Activated CD4-positive, alpha-beta T cell treated with anti-CD3 and anti-CD28 coated beads, Interleukin-2, amount 10 ng/mL, durations not matched to agents 24 days and 14 days (primary cell): ENCODE results near the gene SCAPER. TPM values are rescaled to one million over a fixed set of nuclear protein-coding genes. Genes with fewer than 3 reads are reported as not detected.
"Not testable (repeated sequence)": the region's sequence is repeated elsewhere in the genome, so short reads cannot be mapped to it uniquely, and the experiment has no call there.

Experiments
- DNase-seq: peaks from one replicate; pipeline ENCODE4 v3.0.0; 2022
- H3K27ac Mint-ChIP-seq: one replicate; pipeline ENCODE4 v1.8.0; 2022; ENCODE audit warnings: mild to moderate bottlenecking, mixed read lengths
- H3K27me3 Mint-ChIP-seq: one replicate; pipeline ENCODE4 v1.8.0; 2022; ENCODE audit warnings: mixed read lengths
- H3K36me3 Mint-ChIP-seq: one replicate; pipeline ENCODE4 v1.8.0; 2022; ENCODE audit warnings: low read depth, mild to moderate bottlenecking, mixed read lengths
- H3K4me1 Mint-ChIP-seq: one replicate; pipeline ENCODE4 v1.8.0; 2021; ENCODE audit warnings: mixed read lengths
- H3K4me3 Mint-ChIP-seq: one replicate; pipeline ENCODE4 v1.8.0; 2022; ENCODE audit warnings: mild to moderate bottlenecking, moderate library complexity, mixed read lengths
- H3K9me3 Mint-ChIP-seq: one replicate; pipeline ENCODE4 v1.8.0; 2021; ENCODE audit warnings: mixed read lengths
- intact Hi-C: fragments of 100-400 bp; cut with micrococcal nuclease; formaldehyde crosslinking; loops from one replicate; pipeline ENCODE4 v1.15.1; 2023
- total RNA-seq: library from RNA; stranded (reverse); gene quantifications from 2 replicates; pipeline ENCODE4 v1.2.3, GENCODE V29; 2022

Gene SCAPER
- total RNA-seq, 1 donor from 2014 or later, result 31.0 TPM

GRCh38 chr15:76773234-76773633 lies 131.9 kb downstream of the SCAPER start:
- H3K36me3 Mint-ChIP-seq, result peaks cover 26% of the 10 kb centered on the region
- DNase-seq, result no peak
- intact Hi-C loops, result no loop called here
- H3K4me3 Mint-ChIP-seq, result no peak overlapping the region
- H3K27me3 Mint-ChIP-seq, result no peaks in the 10 kb centered on the region
- H3K27ac Mint-ChIP-seq, result no peak overlapping the region
- H3K4me1 Mint-ChIP-seq, result peaks cover 1% of the 10 kb centered on the region
- peaks cover 19% of the 10 kb centered on the region for H3K9me3 Mint-ChIP-seq

DNA sequence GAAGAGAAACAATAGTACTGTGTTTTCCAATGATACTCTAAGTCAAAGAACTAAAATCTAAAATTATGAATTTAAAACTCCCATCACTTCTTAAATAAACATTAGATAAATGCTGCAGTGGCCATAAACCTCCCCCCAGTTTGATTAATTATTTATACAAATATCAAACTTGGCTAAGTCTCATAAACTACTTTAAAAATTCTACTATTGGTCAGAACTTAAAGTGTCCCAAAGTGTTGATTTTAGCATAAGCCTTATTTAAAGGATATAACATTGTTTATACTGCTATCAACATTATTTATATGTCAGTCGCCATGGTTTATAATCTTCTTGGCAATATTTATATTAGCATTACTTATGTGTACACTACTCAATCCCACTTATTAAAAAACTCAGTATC lies 132.4 kb downstream of the SCAPER start:
- DNase-seq, result no peak
- intact Hi-C loops, result no loop called here
- no peak overlapping the region for H3K4me3 Mint-ChIP-seq
- H3K36me3 Mint-ChIP-seq, result peaks cover 27% of the 10 kb centered on the region
- peaks cover 19% of the 10 kb centered on the region for H3K9me3 Mint-ChIP-seq
- H3K4me1 Mint-ChIP-seq, result peaks cover 1% of the 10 kb centered on the region
- H3K27me3 Mint-ChIP-seq, result no peaks in the 10 kb centered on the region
- H3K27ac Mint-ChIP-seq, result no peak overlapping the region

- Mint-ChIP-seq H3K4me1 (no peaks in the 10 kb centered on the region), H3K4me3 (no peak overlapping the region), H3K9me3 (peaks cover 22% of the 10 kb centered on the region), H3K36me3 (peaks cover 50% of the 10 kb centered on the region), H3K27me3 (no peaks in the 10 kb centered on the region), H3K27ac (no peak overlapping the region)
- intact Hi-C loops, result no loop called here
- DNase-seq, result no peak
Observed at GRCh38 chr15:76764004-76764403, 141.1 kb downstream of the SCAPER start.

DNA sequence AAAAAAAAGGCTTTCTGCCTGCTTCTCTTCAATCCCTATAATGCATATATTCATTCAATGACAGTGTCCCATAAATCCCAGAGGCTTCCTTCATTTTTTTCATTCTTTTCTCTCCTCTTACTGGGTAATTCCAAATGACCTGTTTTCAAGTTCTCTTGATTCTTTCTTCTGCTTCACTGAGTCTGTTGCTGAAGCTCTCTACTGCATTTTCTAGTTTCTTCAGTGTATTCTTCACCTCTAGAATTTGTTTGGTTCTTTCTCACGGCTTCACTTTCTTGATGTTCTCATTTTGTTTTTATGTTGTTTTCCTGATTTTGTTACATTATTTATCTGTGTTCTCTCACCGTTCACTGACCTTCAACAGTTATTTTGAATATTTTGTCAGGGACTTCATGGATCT lies 141.6 kb downstream of the SCAPER start:
- Mint-ChIP-seq H3K36me3 (peaks cover 50% of the 10 kb centered on the region), H3K4me3 (no peak overlapping the region), H3K4me1 (no peaks in the 10 kb centered on the region), H3K27me3 (no peaks in the 10 kb centered on the region), H3K9me3 (peaks cover 22% of the 10 kb centered on the region), H3K27ac (no peak overlapping the region)
- DNase-seq, result no peak
- intact Hi-C loops, result no loop called here

GRCh38 chr15:76756381-76756780 lies 148.8 kb downstream of the SCAPER start:
- H3K4me3 Mint-ChIP-seq, result no peak overlapping the region
- no peaks in the 10 kb centered on the region for H3K4me1 Mint-ChIP-seq
- H3K9me3 Mint-ChIP-seq, result peaks cover 3% of the 10 kb centered on the region
- H3K36me3 Mint-ChIP-seq, result peaks cover 11% of the 10 kb centered on the region
- no peaks in the 10 kb centered on the region for H3K27me3 Mint-ChIP-seq
- intact Hi-C loops, result no loop called here
- DNase-seq, result no peak
- H3K27ac Mint-ChIP-seq, result no peak overlapping the region

- Mint-ChIP-seq H3K4me3 (no peak overlapping the region), H3K36me3 (peaks cover 14% of the 10 kb centered on the region), H3K27me3 (no peaks in the 10 kb centered on the region), H3K9me3 (peaks cover 4% of the 10 kb centered on the region), H3K4me1 (no peaks in the 10 kb centered on the region), H3K27ac (no peak overlapping the region)
- DNase-seq, result no peak
- intact Hi-C loops, result no loop called here
Observed at GRCh38 chr15:76753771-76754170, 151.4 kb downstream of the SCAPER start.

GRCh38 chr15:76753131-76753530 lies 152.0 kb downstream of the SCAPER start:
- H3K36me3 Mint-ChIP-seq, result peaks cover 14% of the 10 kb centered on the region
- intact Hi-C loops, result no loop called here
- peaks cover 4% of the 10 kb centered on the region for H3K9me3 Mint-ChIP-seq

GRCh38 chr15:76752549-76752948 lies 152.6 kb downstream of the SCAPER start:
- no peak overlapping the region for H3K27ac Mint-ChIP-seq
- no peak for DNase-seq
- intact Hi-C loops, result no loop called here

More at GRCh38 chr15:76753131-76753530, 152.0 kb downstream of the SCAPER start:
- H3K27ac Mint-ChIP-seq, result no peak overlapping the region
- no peak for DNase-seq
- no peaks in the 10 kb centered on the region for H3K4me1 Mint-ChIP-seq
- no peak overlapping the region for H3K4me3 Mint-ChIP-seq
- no peaks in the 10 kb centered on the region for H3K27me3 Mint-ChIP-seq

GRCh38 chr15:76737573-76737972 lies 167.6 kb downstream of the SCAPER start:
- Mint-ChIP-seq H3K4me1 (no peaks in the 10 kb centered on the region), H3K4me3 (no peak overlapping the region), H3K36me3 (peaks cover 25% of the 10 kb centered on the region), H3K27ac (no peak overlapping the region), H3K27me3 (no peaks in the 10 kb centered on the region), H3K9me3 (no peaks in the 10 kb centered on the region)
- no peak for DNase-seq
- intact Hi-C loops, result no loop called here

More at GRCh38 chr15:76752549-76752948, 152.6 kb downstream of the SCAPER start:
- Mint-ChIP-seq H3K9me3 (peaks cover 4% of the 10 kb centered on the region), H3K4me3 (no peak overlapping the region), H3K4me1 (no peaks in the 10 kb centered on the region), H3K27me3 (no peaks in the 10 kb centered on the region), H3K36me3 (peaks cover 16% of the 10 kb centered on the region)

GRCh38 chr15:76732321-76732720 lies 172.8 kb downstream of the SCAPER start:
- H3K9me3 Mint-ChIP-seq, H3K27me3 Mint-ChIP-seq, H3K4me3 Mint-ChIP-seq, H3K4me1 Mint-ChIP-seq, H3K27ac Mint-ChIP-seq, intact Hi-C loops, DNase-seq: not testable (repeated sequence)
- peaks cover 23% of the 10 kb centered on the region for H3K36me3 Mint-ChIP-seq

DNA sequence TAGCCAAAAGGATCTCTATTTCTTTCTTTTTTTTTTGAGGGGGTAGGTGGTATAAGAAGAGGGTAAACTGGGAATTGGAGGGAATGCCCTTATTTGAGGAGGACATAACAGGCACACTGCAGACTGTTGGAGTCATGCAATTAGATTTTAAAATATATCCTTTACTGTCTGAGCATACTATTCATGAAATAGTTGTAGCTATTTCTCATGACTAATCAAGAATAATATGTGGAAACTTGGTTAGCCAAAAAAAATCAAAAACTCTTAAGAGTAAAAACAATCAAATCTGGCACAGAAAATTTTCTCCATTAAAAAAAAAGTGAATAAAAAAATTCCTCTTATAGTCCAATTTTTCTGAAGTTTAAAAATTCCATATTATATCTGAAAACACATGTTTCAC lies 174.9 kb downstream of the SCAPER start:
- peaks cover 14% of the 10 kb centered on the region for H3K9me3 Mint-ChIP-seq
- no peaks in the 10 kb centered on the region for H3K4me1 Mint-ChIP-seq
- DNase-seq, result no peak
- H3K27me3 Mint-ChIP-seq, result no peaks in the 10 kb centered on the region
- intact Hi-C loops, result no loop called here
- no peak overlapping the region for H3K4me3 Mint-ChIP-seq
- no peak overlapping the region for H3K27ac Mint-ChIP-seq
- H3K36me3 Mint-ChIP-seq, result peaks cover 33% of the 10 kb centered on the region

DNA sequence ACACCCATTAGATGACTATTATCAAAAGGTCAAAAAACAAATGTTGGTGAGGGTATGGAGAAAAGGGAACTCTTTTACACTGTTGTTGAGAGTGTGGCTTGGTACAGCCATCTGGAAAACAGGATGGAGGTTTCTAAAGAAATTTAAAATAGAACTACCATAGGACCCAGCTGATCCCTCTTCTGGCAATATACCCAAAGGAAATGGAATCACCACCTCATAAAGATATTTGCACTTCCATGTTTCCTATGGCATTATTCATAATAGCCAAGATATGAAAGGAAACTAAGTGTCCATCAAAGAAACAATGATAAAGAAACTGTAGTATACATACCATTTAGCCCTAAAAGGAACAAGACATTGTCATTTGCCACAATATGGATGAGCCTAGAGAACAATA lies 186.3 kb downstream of the SCAPER start:
- Mint-ChIP-seq H3K9me3 (peaks cover 27% of the 10 kb centered on the region), H3K4me3 (no peak overlapping the region), H3K4me1 (no peaks in the 10 kb centered on the region), H3K27me3 (no peaks in the 10 kb centered on the region), H3K36me3 (peaks cover 24% of the 10 kb centered on the region), H3K27ac (no peak overlapping the region)
- intact Hi-C loops, result no loop called here
- DNase-seq, result no peak

- peaks cover 26% of the 10 kb centered on the region for H3K36me3 Mint-ChIP-seq
- H3K27ac Mint-ChIP-seq, result no peak overlapping the region
- H3K4me1 Mint-ChIP-seq, result no peaks in the 10 kb centered on the region
- DNase-seq, result no peak
- H3K9me3 Mint-ChIP-seq, result peaks cover 23% of the 10 kb centered on the region
- intact Hi-C loops, result no loop called here
- H3K4me3 Mint-ChIP-seq, result no peak overlapping the region
- no peaks in the 10 kb centered on the region for H3K27me3 Mint-ChIP-seq
Observed at GRCh38 chr15:76714950-76715349, 190.2 kb downstream of the SCAPER start.

GRCh38 chr15:76711351-76711827 lies 193.8 kb downstream of the SCAPER start:
- Mint-ChIP-seq H3K4me1 (no peaks in the 10 kb centered on the region), H3K27me3 (no peaks in the 10 kb centered on the region), H3K9me3 (peaks cover 15% of the 10 kb centered on the region), H3K36me3 (peaks cover 24% of the 10 kb centered on the region), H3K27ac (no peak overlapping the region), H3K4me3 (no peak overlapping the region)
- intact Hi-C loops, result no loop called here
- no peak for DNase-seq

DNA sequence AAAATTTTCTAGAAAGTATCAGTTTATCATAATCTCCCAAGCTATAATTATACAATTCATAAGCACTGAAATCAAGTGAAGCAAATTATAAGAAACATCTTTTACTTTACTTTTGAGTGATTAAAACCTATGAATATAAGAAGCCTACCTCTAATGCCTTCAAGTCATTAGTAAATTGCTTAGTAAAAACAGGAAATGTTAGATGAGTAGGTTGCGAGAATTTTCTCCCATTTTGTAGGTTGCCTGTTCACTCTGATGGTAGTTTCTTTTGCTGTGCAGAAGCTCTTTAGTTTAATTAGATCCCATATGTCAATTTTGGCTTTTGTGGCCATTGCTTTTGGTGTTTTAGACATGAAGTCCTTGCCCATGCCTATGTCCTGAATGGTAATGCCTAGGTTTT lies 201.1 kb downstream of the SCAPER start:
- peaks cover 29% of the 10 kb centered on the region for H3K36me3 Mint-ChIP-seq
- H3K9me3 Mint-ChIP-seq, H3K4me1 Mint-ChIP-seq, H3K27ac Mint-ChIP-seq, intact Hi-C loops, H3K27me3 Mint-ChIP-seq, H3K4me3 Mint-ChIP-seq, DNase-seq: not testable (repeated sequence)
